RWPE2 (cell line): ENCODE measurements around the gene ADAP2.

Experiments
- ATAC-seq: fragments of 200-7000 bp; cut with Tn5 transposase; 3 replicates; pipeline ENCODE4 v1.9.1; 2021; ENCODE audit warnings: low read depth
- DNase-seq: peaks from one replicate; pipeline ENCODE4 v3.0.0-alpha.2; 2020; ENCODE audit warnings: low spot score
- H3K27ac ChIP-seq: fragments of 450-650 bp; 2 replicates; pipeline ENCODE4 v1.5.1; 2017; ENCODE audit warnings: mild to moderate bottlenecking; ENCODE audit not compliant: poor library complexity, severe bottlenecking
- H3K27me3 ChIP-seq: fragments of 250-450 bp; sonication (Bioruptor Pico); 2 replicates; pipeline ENCODE4 v1.5.1; 2021; ENCODE audit warnings: mild to moderate bottlenecking, moderate library complexity; ENCODE audit not compliant: insufficient read depth, poor library complexity, severe bottlenecking
- H3K36me3 ChIP-seq: fragments of 250-450 bp; sonication (Bioruptor Pico); 2 replicates; pipeline ENCODE4 v1.5.1; 2020; ENCODE audit warnings: low read depth, mild to moderate bottlenecking, moderate library complexity
- H3K4me1 ChIP-seq: fragments of 250-450 bp; sonication (Bioruptor Pico); 2 replicates; pipeline ENCODE4 v1.5.1; 2021; ENCODE audit warnings: mild to moderate bottlenecking, moderate library complexity; ENCODE audit not compliant: insufficient read depth, poor library complexity, severe bottlenecking
- H3K4me3 ChIP-seq: fragments of 250-450 bp; sonication (Bioruptor Pico); 2 replicates; pipeline ENCODE4 v1.5.1; 2021; ENCODE audit warnings: mild to moderate bottlenecking, moderate library complexity; ENCODE audit not compliant: severe bottlenecking
- H3K9me3 ChIP-seq: fragments of 250-450 bp; sonication (Bioruptor Pico); 2 replicates; pipeline ENCODE4 v1.5.1; 2021; ENCODE audit warnings: mild to moderate bottlenecking, moderate library complexity; ENCODE audit not compliant: severe bottlenecking
- TF ChIP-seq, protein P1 (sequence below): fragments of 450-650 bp; IDR thresholded peaks from one replicate; pipeline ENCODE4 v1.5.1; 2017; ENCODE audit warnings: mild to moderate bottlenecking, moderate library complexity; ENCODE audit not compliant: poor library complexity, severe bottlenecking

Gene ADAP2

DNA sequence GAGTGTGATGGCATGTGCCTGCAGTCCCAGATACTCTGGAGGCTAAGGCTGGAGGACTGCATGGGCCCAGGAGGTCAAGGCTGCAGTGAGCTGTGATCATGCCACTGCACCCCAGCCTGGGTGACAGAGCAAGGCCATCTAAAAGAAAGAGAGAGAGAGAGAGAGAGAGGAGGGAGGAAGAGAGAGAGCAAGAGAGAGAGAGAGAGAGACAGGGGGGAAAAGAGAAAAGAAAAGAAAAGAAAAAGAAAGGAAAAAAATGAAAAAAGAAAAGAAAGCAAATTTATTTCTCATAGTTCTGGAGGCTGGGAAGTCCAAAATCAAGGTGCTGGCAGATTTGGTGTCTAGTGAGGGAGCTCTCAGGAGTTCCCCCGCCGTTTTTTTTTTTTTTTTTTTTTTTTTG is 82.4 kb downstream of the ADAP2 start:
- Histone ChIP-seq H3K27ac (no peak overlapping the region), H3K4me1 (peaks cover 5% of the 10 kb centered on the region), H3K27me3 (no peaks in the 10 kb centered on the region), H3K9me3 (no peaks in the 10 kb centered on the region), H3K36me3 (peaks cover 6% of the 10 kb centered on the region; the same call in 1 of the 2 replicates), H3K4me3 (no peak overlapping the region)
- DNase-seq (no peak), ATAC-seq (no peak)
- TF ChIP-seq, protein P1, sequence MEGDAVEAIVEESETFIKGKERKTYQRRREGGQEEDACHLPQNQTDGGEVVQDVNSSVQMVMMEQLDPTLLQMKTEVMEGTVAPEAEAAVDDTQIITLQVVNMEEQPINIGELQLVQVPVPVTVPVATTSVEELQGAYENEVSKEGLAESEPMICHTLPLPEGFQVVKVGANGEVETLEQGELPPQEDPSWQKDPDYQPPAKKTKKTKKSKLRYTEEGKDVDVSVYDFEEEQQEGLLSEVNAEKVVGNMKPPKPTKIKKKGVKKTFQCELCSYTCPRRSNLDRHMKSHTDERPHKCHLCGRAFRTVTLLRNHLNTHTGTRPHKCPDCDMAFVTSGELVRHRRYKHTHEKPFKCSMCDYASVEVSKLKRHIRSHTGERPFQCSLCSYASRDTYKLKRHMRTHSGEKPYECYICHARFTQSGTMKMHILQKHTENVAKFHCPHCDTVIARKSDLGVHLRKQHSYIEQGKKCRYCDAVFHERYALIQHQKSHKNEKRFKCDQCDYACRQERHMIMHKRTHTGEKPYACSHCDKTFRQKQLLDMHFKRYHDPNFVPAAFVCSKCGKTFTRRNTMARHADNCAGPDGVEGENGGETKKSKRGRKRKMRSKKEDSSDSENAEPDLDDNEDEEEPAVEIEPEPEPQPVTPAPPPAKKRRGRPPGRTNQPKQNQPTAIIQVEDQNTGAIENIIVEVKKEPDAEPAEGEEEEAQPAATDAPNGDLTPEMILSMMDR: no peak

DNA sequence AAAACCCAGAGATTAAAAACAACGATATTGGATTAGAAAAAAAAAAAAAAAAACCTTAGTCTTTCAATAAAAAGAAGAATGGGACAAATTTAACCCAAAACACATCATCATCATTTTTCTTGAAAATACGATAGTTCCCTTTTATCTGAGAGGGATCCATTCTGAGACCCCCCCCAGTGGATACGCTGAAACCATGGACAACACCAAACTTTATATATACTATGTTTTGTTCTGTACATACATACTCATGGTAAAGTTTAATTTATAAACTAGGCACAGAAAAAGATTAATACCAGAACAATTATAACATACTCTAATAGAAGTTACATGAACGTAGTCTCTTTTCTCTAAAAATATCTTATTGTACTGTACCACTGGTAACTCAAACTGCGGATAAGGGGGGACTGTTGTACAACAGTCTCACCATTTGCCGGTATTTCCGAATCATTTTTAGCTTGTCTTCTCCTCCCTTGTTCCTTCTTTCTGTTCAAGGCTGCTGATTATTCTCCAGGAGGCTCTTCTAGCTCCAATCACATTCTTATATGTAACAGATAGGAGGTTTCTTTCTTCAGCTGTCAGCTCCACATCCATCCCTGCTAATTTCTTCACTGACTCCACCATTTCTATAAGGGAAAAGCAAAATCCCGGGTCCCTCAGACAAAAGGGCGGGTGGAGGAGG is 86.1 kb downstream of the ADAP2 start:
- H3K36me3 ChIP-seq: no peaks in the 10 kb centered on the region
- ATAC-seq (no peak), DNase-seq (no peak)
- H3K27ac ChIP-seq: peak overlapping the region; percentile 13
- H3K27me3 ChIP-seq: no peaks in the 10 kb centered on the region
- H3K4me1 ChIP-seq: peaks cover 9% of the 10 kb centered on the region
- peak overlapping the region; percentile 53 for H3K4me3 ChIP-seq
- TF ChIP-seq, protein P1: no peak
- no peaks in the 10 kb centered on the region for H3K9me3 ChIP-seq

DNA sequence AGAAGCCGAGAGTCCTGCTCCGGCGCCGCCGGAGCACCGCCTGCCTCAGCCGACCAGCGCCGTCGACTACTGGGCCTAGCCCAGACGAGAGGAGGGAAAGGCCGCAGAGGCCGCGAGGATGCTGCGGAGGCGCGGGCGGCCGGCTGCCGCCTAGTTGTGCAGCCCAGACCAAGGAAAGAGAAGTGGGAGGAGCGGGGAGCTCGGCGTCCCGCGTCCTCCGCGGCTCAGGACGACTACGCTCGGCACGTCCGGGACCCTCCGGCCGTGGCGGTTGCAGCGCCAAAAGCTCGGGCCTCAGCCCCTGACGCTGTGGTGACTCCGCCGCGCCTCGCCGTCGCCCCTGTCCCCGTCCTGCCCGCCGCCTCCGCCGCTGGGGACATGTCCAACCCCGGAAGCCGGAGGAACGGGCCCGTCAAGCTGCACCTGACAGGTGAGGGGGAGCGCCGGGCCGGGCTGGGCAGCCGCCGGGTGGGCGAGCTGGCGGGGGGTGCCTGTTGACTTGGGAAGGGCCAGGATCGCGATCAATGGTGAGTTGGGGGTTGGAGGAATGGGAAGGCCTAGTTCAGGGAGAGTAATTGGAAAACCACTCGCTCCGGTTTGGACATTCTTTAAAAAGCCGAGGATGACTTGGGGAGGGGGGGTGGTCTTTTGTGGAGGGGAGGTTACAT is 86.8 kb downstream of the ADAP2 start:
- Histone ChIP-seq H3K4me1 (peaks cover 9% of the 10 kb centered on the region), H3K4me3 (peak overlapping the region; percentile 53), H3K27ac (peak overlapping the region; percentile 13), H3K27me3 (no peaks in the 10 kb centered on the region), H3K9me3 (no peaks in the 10 kb centered on the region), H3K36me3 (no peaks in the 10 kb centered on the region)
- DNase-seq (peak; percentile 62), ATAC-seq (peak; percentile 83)
- TF ChIP-seq, protein P1: peak; percentile 8
